Psoas muscle (tissue), 8 donors: ENCODE measurements around the gene DAP. TPM values are rescaled to one million over a fixed set of nuclear protein-coding genes. Genes with fewer than 3 reads are reported as not detected.
A peak's percentile ranks its signal among the peaks of the same experiment; 100 is the strongest.
"Not testable (repeated sequence)": the region's sequence is repeated elsewhere in the genome, so short reads cannot be mapped to it uniquely, and the experiment has no call there.

Source experiments
- ATAC-seq, 4 donors: fragments of 200-7000 bp; cut with Tn5 transposase; one replicate each; pipeline ENCODE4 v1.9.1; 2020; ENCODE audit warnings: moderate library complexity in 3 of 4, mild to moderate bottlenecking in 2 of 4
- DNase-seq, 2 donors: peaks; one replicate each; pipeline ENCODE4 v3.0.0-alpha.2; 2020
- H3K27ac ChIP-seq: fragments of 200-600 bp; one replicate; pipeline ENCODE4 v1.8.0; 2022
- H3K27me3 ChIP-seq, 3 donors: fragments of 200-600 bp in 1 of 3; one replicate each; pipeline versions ENCODE4 v1.6.1 to v1.8.0; 2013 to 2022; ENCODE audit warnings: low read length in 2 of 3, mild to moderate bottlenecking in 2 of 3, moderate library complexity in 1 of 3; ENCODE audit not compliant: insufficient read depth in 3 of 3
- H3K36me3 ChIP-seq, 2 donors: fragments of 200-600 bp in 1 of 2; one replicate each; pipeline versions ENCODE4 v1.6.1 to v1.8.0; 2013 to 2022; ENCODE audit warnings: low read depth in 1 of 2, mild to moderate bottlenecking in 1 of 2, moderate library complexity in 1 of 2; ENCODE audit not compliant: insufficient read depth in 1 of 2
- H3K4me1 ChIP-seq: fragments of 200-600 bp; one replicate; pipeline ENCODE4 v1.8.0; 2022
- H3K4me3 ChIP-seq: fragments of 200-600 bp; one replicate; pipeline ENCODE4 v1.8.0; 2022; ENCODE audit warnings: mild to moderate bottlenecking
- H3K9me3 ChIP-seq: fragments of 200-600 bp; one replicate; pipeline ENCODE4 v1.8.0; 2022
- CTCF ChIP-seq: fragments of 200-600 bp; IDR thresholded peaks from one replicate; pipeline ENCODE4 v1.8.0; 2022; ENCODE audit warnings: antibody characterized with exemption
- WGBS, 3 donors: extraction: QIAGEN DNeasy Blood & Tissue Kit; methylation state at CpG; one replicate each; pipeline versions ENCODE4 v1.1.6 to v1.1.7; 2013; 5-methylcytosine and 5-hydroxymethylcytosine counted together
- intact Hi-C, 2 donors: fragments of 100-400 bp; cut with DNase I; formaldehyde crosslinking; loops; one replicate each; pipeline versions ENCODE4 v1.11.0 to v1.14.2; 2022
- polyA plus RNA-seq, 3 donors: library from polyadenylated mRNA; stranded (reverse); fragments of 200-250 nt; gene quantifications; one replicate each; pipeline ENCODE4 v1.2.3, GENCODE V29; 2013
- total RNA-seq, 4 donors: library from RNA; stranded (reverse); fragmentation: NEBNext Ultra II Directional in 2 of 4; extraction: Animal tissue kit (Norgen Biotek cat#: 25700) in 2 of 4; gene quantifications; one replicate each; pipeline versions ENCODE4 v1.2.1 to v1.2.4, GENCODE V29; 2021 to 2023
- donor health status: healthy with polysubstance abuse.
- donor health status: DM: no; HTN: no; CAD: no; lungs with moderate emphysema.
- donor health status: Bipolar disorder and iron deficiency.
- donor health status: healthy.
- donor health status: DM: yes; HTN: yes; CAD: no.
- donor health status: DM: no; HTN: no; CAD: no.
- donor health status: DM: no; HTN: no; CAD: no.
- donor health status: DM: yes; HTN: yes; CAD: no.

The DAP gene
- total and polyA plus RNA-seq, 7 donors, result 3.6 to 8.1 (median 5.1) TPM

- Histone ChIP-seq H3K9me3 (no peaks in the 10 kb centered on the region), H3K36me3 (no peaks in the 10 kb centered on the region), H3K27me3 (no peaks in the 10 kb centered on the region), H3K4me3 (no peak overlapping the region), H3K27ac (no peak overlapping the region), H3K4me1 (no peaks in the 10 kb centered on the region)
- WGBS, 3 donors, result 97 to 98% (median 98%) methylated on average over 14 to 32 of the region's 48 CpGs
- no peak for TF ChIP-seq CTCF
- ATAC-seq (no peak), DNase-seq (no peak)
- intact Hi-C loops, result no loop called here
These were observed 121.1 kb downstream of the DAP start for GRCh38 chr5:10639846-10640368.

- ATAC-seq, result not testable (repeated sequence)
These were observed 122.3 kb downstream of the DAP start for GRCh38 chr5:10638723-10639122.

GRCh38 chr5:10637944-10638343, 123.1 kb downstream of the DAP start:
- Histone ChIP-seq H3K27ac (no peak overlapping the region), H3K4me3 (no peak overlapping the region), H3K36me3 (no peaks in the 10 kb centered on the region), H3K4me1 (no peaks in the 10 kb centered on the region), H3K9me3 (no peaks in the 10 kb centered on the region), H3K27me3 (no peaks in the 10 kb centered on the region)
- no peak for TF ChIP-seq CTCF
- DNase-seq, result no peak
- no peak for ATAC-seq
- intact Hi-C loops, result no loop called here
- WGBS, 3 donors, result 72 to 76% (median 74%) methylated on average over 10 of the region's 10 CpGs

More at GRCh38 chr5:10638723-10639122, 122.3 kb downstream of the DAP start:
- WGBS, 3 donors, result 68 to 96% (median 93%) methylated on average over 10 to 39 of the region's 48 CpGs
- H3K4me3 ChIP-seq, intact Hi-C loops, H3K27me3 ChIP-seq, H3K4me1 ChIP-seq, H3K27ac ChIP-seq, H3K9me3 ChIP-seq, H3K36me3 ChIP-seq, DNase-seq: not testable (repeated sequence)

GRCh38 chr5:10636363-10637142, 124.5 kb downstream of the DAP start:
- Histone ChIP-seq H3K4me3 (no peak overlapping the region), H3K9me3 (no peaks in the 10 kb centered on the region), H3K27me3 (no peaks in the 10 kb centered on the region), H3K4me1 (no peaks in the 10 kb centered on the region), H3K27ac (no peak overlapping the region), H3K36me3 (no peaks in the 10 kb centered on the region)
- DNase-seq (peak in 1 of 2 donors; percentile 30), ATAC-seq (no peak)
- no peak for TF ChIP-seq CTCF
- WGBS, 3 donors, result 80 to 85% (median 80%) methylated on average over 15 of the region's 15 CpGs
- intact Hi-C loops, result no loop called here

GRCh38 chr5:10635867-10636350, 125.1 kb downstream of the DAP start:
- H3K9me3 ChIP-seq, result no peaks in the 10 kb centered on the region
- intact Hi-C loops, result no loop called here
- TF ChIP-seq CTCF, result no peak
- no peaks in the 10 kb centered on the region for H3K4me1 ChIP-seq
- H3K27me3 ChIP-seq, result no peaks in the 10 kb centered on the region
- ATAC-seq (no peak), DNase-seq (peak in 1 of 2 donors; percentile 39)
- no peak overlapping the region for H3K4me3 ChIP-seq
- H3K27ac ChIP-seq, result no peak overlapping the region
- no peaks in the 10 kb centered on the region for H3K36me3 ChIP-seq
- WGBS, 3 donors, result 62 to 72% (median 71%) methylated on average over 11 of the region's 11 CpGs
